IMR-90 (cell line): ENCODE data around the gene PARP1. TPM values are rescaled to one million over a fixed set of nuclear protein-coding genes. Genes with fewer than 3 reads are reported as not detected.

ENCODE experiments used
- ATAC-seq: fragments of 200-7000 bp; cut with Tn5 transposase; 2 replicates; pipeline ENCODE4 v1.9.1; 2020; ENCODE audit warnings: low read depth, mild to moderate bottlenecking, moderate library complexity
- BruUV-seq: library from RNA; stranded (reverse); fragments of 400-500 nt; replicated peaks from 2 replicates; lab custom pipeline; 2021; lab: Mats Ljungman, UMichigan
- CTCF ChIA-PET: fragments of 300-600 bp; formaldehyde crosslinking; extraction: SDS; loops from one replicate; lab custom pipeline; 2021; ENCODE audit warnings: antibody characterized with exemption; lab: Yijun Ruan, JAX
- POLR2A ChIA-PET: fragments of 300-600 bp; sonication (Branson Sonifier 250); formaldehyde crosslinking; loops from one replicate; lab custom pipeline; 2022; ENCODE audit warnings: antibody characterized with exemption; ENCODE audit not compliant: unreplicated experiment; lab: Charles Lee
- DNase-seq: peaks from one replicate; pipeline ENCODE4 v3.0.0; 2013
- H2AFZ ChIP-seq: replicated peaks from 2 replicates; pipeline ENCODE3; 2013; ENCODE audit warnings: low read length, mild to moderate bottlenecking; ENCODE audit not compliant: poor library complexity
- H2AK5ac ChIP-seq: 2 replicates; pipeline ENCODE4 v1.6.1; 2013; ENCODE audit warnings: low read depth, low read length, inconsistent platforms
- H2AK9ac ChIP-seq: replicated peaks from 2 replicates; pipeline ENCODE3; 2013; ENCODE audit warnings: mild to moderate bottlenecking, low read depth, low read length, moderate library complexity; ENCODE audit not compliant: poor library complexity
- H2BK120ac ChIP-seq: 2 replicates; pipeline ENCODE4 v1.6.1; 2013; ENCODE audit warnings: low read depth, low read length, inconsistent platforms
- H2BK15ac ChIP-seq: 3 replicates; pipeline ENCODE4 v1.6.1; 2013; ENCODE audit warnings: low read depth, low read length, inconsistent platforms
- H2BK20ac ChIP-seq: 2 replicates; pipeline ENCODE4 v1.6.1; 2013; ENCODE audit warnings: low read depth, mild to moderate bottlenecking, inconsistent platforms, low read length, moderate library complexity
- H2BK5ac ChIP-seq: 2 replicates; pipeline ENCODE4 v1.6.1; 2013; ENCODE audit warnings: mild to moderate bottlenecking, low read depth, low read length, inconsistent platforms; ENCODE audit not compliant: poor library complexity, severe bottlenecking
- H3K14ac ChIP-seq: replicated peaks from 2 replicates; pipeline ENCODE4 v1.6.1; 2013; ENCODE audit warnings: low read depth, low read length, inconsistent platforms
- H3K18ac ChIP-seq: 2 replicates; pipeline ENCODE4 v1.6.1; 2013; ENCODE audit warnings: low read depth, low read length, control low read depth
- H3K23ac ChIP-seq: 2 replicates; pipeline ENCODE4 v1.6.1; 2013; ENCODE audit warnings: low read depth, low read length, inconsistent platforms
- H3K27ac ChIP-seq: 2 replicates; pipeline ENCODE4 v1.5.1; 2013; ENCODE audit warnings: mild to moderate bottlenecking, control low read depth, low read length; ENCODE audit not compliant: insufficient read depth
- H3K27me3 ChIP-seq: 2 replicates; pipeline ENCODE4 v1.6.1; 2013; ENCODE audit warnings: low read length; ENCODE audit not compliant: control insufficient read depth, insufficient read depth
- H3K36me3 ChIP-seq: 2 replicates; pipeline ENCODE4 v1.6.1; 2013; ENCODE audit warnings: low read length, mixed read lengths; ENCODE audit not compliant: control insufficient read depth, insufficient read depth
- H3K4ac ChIP-seq: 2 replicates; pipeline ENCODE4 v1.6.1; 2013; ENCODE audit warnings: low read depth, low read length, inconsistent platforms
- H3K4me1 ChIP-seq: 2 replicates; pipeline ENCODE4 v1.6.1; 2013; ENCODE audit warnings: low read length, mixed read lengths; ENCODE audit not compliant: control insufficient read depth, insufficient read depth
- H3K4me2 ChIP-seq: 2 replicates; pipeline ENCODE4 v1.6.1; 2013; ENCODE audit warnings: low read depth, mild to moderate bottlenecking, control low read depth, low read length, moderate library complexity
- H3K4me3 ChIP-seq: 2 replicates; pipeline ENCODE4 v1.5.1; 2013; ENCODE audit warnings: low read depth, mild to moderate bottlenecking, control low read depth, low read length, moderate library complexity; ENCODE audit not compliant: insufficient read depth
- H3K56ac ChIP-seq: 2 replicates; pipeline ENCODE4 v1.6.1; 2013; ENCODE audit warnings: low read length, inconsistent platforms; ENCODE audit not compliant: insufficient read depth; ENCODE audit errors: extremely low read depth
- H3K79me1 ChIP-seq, 2 experiments: 2 replicates each; pipeline ENCODE4 v1.6.1; 2013; ENCODE audit warnings: low read length in 2 of 2, inconsistent platforms in 1 of 2, low read depth in 1 of 2
- H3K9ac ChIP-seq: 2 replicates; pipeline ENCODE4 v1.6.1; 2013; ENCODE audit warnings: low read depth, low read length, control low read depth
- H3K9me1 ChIP-seq: 2 replicates; pipeline ENCODE4 v1.6.1; 2013; ENCODE audit warnings: low read length, inconsistent platforms; ENCODE audit not compliant: insufficient read depth
- H3K9me3 ChIP-seq: 2 replicates; pipeline ENCODE4 v1.6.1; 2013; ENCODE audit warnings: low read length; ENCODE audit not compliant: control insufficient read depth, insufficient read depth
- H4K20me1 ChIP-seq: 2 replicates; pipeline ENCODE4 v1.6.1; 2013; ENCODE audit warnings: low read length, inconsistent platforms; ENCODE audit not compliant: insufficient read depth
- H4K5ac ChIP-seq: 2 replicates; pipeline ENCODE4 v1.6.1; 2013; ENCODE audit warnings: mild to moderate bottlenecking, low read depth, low read length, control low read depth
- H4K8ac ChIP-seq, 2 experiments: 2 replicates each; pipeline ENCODE4 v1.6.1; 2013; ENCODE audit warnings: low read depth in 2 of 2, low read length in 2 of 2, control low read depth in 1 of 2, inconsistent platforms in 1 of 2
- H4K91ac ChIP-seq: 2 replicates; pipeline ENCODE4 v1.6.1; 2013; ENCODE audit warnings: low read depth, low read length, inconsistent platforms; ENCODE audit not compliant: insufficient read depth
- BHLHE40 ChIP-seq: fragments of 150-350 bp; IDR thresholded peaks from 2 replicates; pipeline ENCODE4 v1.6.1; 2016; ENCODE audit warnings: mild to moderate bottlenecking, low read depth, low read length
- CEBPB ChIP-seq: IDR thresholded peaks from 2 replicates; pipeline ENCODE4 v1.6.1; 2012; ENCODE audit warnings: low read depth, low read length, improper control_type of control experiment
- FOS ChIP-seq: fragments of 150-350 bp; IDR thresholded peaks from 2 replicates; pipeline ENCODE4 v1.6.1; 2016; ENCODE audit warnings: low read depth, low read length
- MAFK ChIP-seq: IDR thresholded peaks from 2 replicates; pipeline ENCODE4 v1.6.1; 2012; ENCODE audit warnings: low read depth, low read length, improper control_type of control experiment
- MAZ ChIP-seq: IDR thresholded peaks from 2 replicates; pipeline ENCODE4 v1.6.1; 2012; ENCODE audit warnings: low read depth, mild to moderate bottlenecking, low read length, improper control_type of control experiment, moderate library complexity, borderline replicate concordance
- MXI1 ChIP-seq: IDR thresholded peaks from 2 replicates; pipeline ENCODE4 v1.6.1; 2012; ENCODE audit warnings: low read depth, mild to moderate bottlenecking, low read length, moderate library complexity, borderline replicate concordance
- NFE2L2 ChIP-seq: fragments of 150-350 bp; IDR thresholded peaks from 2 replicates; pipeline ENCODE4 v1.6.1; 2016; ENCODE audit warnings: low read depth, mild to moderate bottlenecking, low read length
- POLR2A ChIP-seq: IDR thresholded peaks from 2 replicates; pipeline ENCODE4 v1.6.1; 2012; ENCODE audit warnings: mild to moderate bottlenecking, low read depth, low read length
- RAD21 ChIP-seq: IDR thresholded peaks from 2 replicates; pipeline ENCODE4 v1.6.1; 2012; ENCODE audit warnings: low read length, improper control_type of control experiment
- RCOR1 ChIP-seq: IDR thresholded peaks from 2 replicates; pipeline ENCODE4 v1.6.1; 2012; ENCODE audit warnings: mild to moderate bottlenecking, low read length, improper control_type of control experiment; ENCODE audit not compliant: insufficient replicate concordance
- RFX5 ChIP-seq: IDR thresholded peaks from 2 replicates; pipeline ENCODE4 v1.8.0; 2012; ENCODE audit warnings: low read depth, mild to moderate bottlenecking, low read length, moderate library complexity
- SMC3 ChIP-seq: fragments of 150-350 bp; IDR thresholded peaks from 2 replicates; pipeline ENCODE4 v1.6.1; 2016; ENCODE audit warnings: low read depth, mild to moderate bottlenecking, antibody characterized with exemption, low read length, moderate library complexity
- USF2 ChIP-seq: fragments of 150-350 bp; IDR thresholded peaks from 2 replicates; pipeline ENCODE4 v1.6.1; 2017; ENCODE audit warnings: mild to moderate bottlenecking, antibody characterized with exemption, low read length, low read depth
- WGBS, 2 experiments: methylation state at CpG; one replicate each; pipeline versions ENCODE4 v1.1.5 to v1.1.7; 2013; ENCODE audit warnings: missing lambda C conversion rate in 2 of 2; ENCODE audit not compliant: insufficient read length in 1 of 2; ENCODE audit errors: extremely low coverage in 2 of 2; 5-methylcytosine and 5-hydroxymethylcytosine counted together
- dilution Hi-C: fragments of 300-500 bp; cut with HindIII; formaldehyde crosslinking; loops from one replicate; pipeline ENCODE4 v1.14.3; 2018; ENCODE audit warnings: low sequenced_read_pairs; ENCODE audit not compliant: unreplicated experiment
- in situ Hi-C: fragments of 300-500 bp; cut with MboI; formaldehyde crosslinking; loops from 3 replicates; pipeline ENCODE4 v1.14.3; 2019; ENCODE audit warnings: low sequenced_read_pairs, inconsistent platforms, mixed read lengths
- intact Hi-C: fragments of 100-400 bp; cut with micrococcal nuclease; formaldehyde crosslinking; loops from 2 replicates; pipeline ENCODE4 v1.10.0; 2022
- polyA plus RNA-seq, 3 experiments: library from polyadenylated mRNA; depleted of rRNA; stranded (reverse); fragments of >200 nt; gene quantifications; 2 replicates each; pipeline ENCODE4 v1.2.3, GENCODE V29; 2012; ENCODE audit warnings: low replicate concordance in 1 of 3
- total RNA-seq: library from RNA; depleted of rRNA; stranded (reverse); fragments of >200 nt; gene quantifications from 2 replicates; pipeline ENCODE4 v1.2.3, GENCODE V29; 2012
- TF ChIP-seq, protein P1 (sequence below): fragments of 150-350 bp; IDR thresholded peaks from 2 replicates; pipeline ENCODE4 v1.6.1; 2016; ENCODE audit warnings: low read depth, mild to moderate bottlenecking, low read length, moderate library complexity, borderline replicate concordance
- TF ChIP-seq, protein P2 (sequence below): conservative IDR thresholded peaks from 2 replicates; pipeline ENCODE4 v1.5.1; 2012; ENCODE audit warnings: mild to moderate bottlenecking, low read depth, low read length, improper control_type of control experiment

The PARP1 gene
- total and polyA plus RNA-seq, 2 of the 4 experiments (the other 2 are of a cell fraction) = 86.5 to 105 TPM

DNA sequence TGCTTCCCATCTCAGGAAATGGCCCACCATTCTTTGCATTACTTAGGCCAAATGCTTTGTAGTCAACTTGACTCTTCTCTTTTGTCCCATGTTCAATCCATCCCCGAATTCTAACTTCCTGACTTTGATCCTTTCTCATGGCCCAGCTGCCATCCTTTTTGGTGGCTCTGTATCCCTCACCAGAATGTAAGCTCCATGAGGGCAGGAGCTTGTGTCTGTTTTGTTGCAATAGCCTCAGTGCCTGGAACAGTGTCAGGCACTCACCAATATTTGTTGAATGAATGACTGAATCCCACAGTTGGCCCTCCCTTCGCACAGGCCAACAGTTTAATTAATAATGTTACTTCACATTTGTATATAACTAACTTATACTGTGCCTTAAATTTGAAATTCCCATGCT lies 3.1 kb upstream of the PARP1 start:
- in situ Hi-C loops (no loop called here), dilution Hi-C loops (no loop called here), intact Hi-C loops (no loop called here)
- no peak overlapping the region for H3K27ac ChIP-seq
- H3K27me3 ChIP-seq = peaks cover 15% of the 10 kb centered on the region
- no peak overlapping the region for H2BK5ac ChIP-seq
- ChIA-PET POLR2A (no interaction called here), CTCF (no interaction called here)
- no peak overlapping the region for H3K18ac ChIP-seq
- peaks cover 5% of the 10 kb centered on the region; the same call in 1 of the 2 replicates for H3K4me1 ChIP-seq
- no peak overlapping the region for H3K14ac ChIP-seq
- no peak overlapping the region for H2BK20ac ChIP-seq
- peaks cover 8 to 9% of the 10 kb centered on the region in 2 experiments for H3K79me1 ChIP-seq
- no peak overlapping the region for H3K4me3 ChIP-seq
- no peak overlapping the region for H4K8ac ChIP-seq
- H3K36me3 ChIP-seq = no peaks in the 10 kb centered on the region
- no peak overlapping the region for H3K56ac ChIP-seq
- BruUV-seq = no TSS peak
- H4K91ac ChIP-seq = no peak overlapping the region
- TF ChIP-seq USF2 = no peak
- TF ChIP-seq RFX5 = no peak
- no peak for TF ChIP-seq SMC3
- TF ChIP-seq RCOR1 = no peak
- TF ChIP-seq, protein P1, sequence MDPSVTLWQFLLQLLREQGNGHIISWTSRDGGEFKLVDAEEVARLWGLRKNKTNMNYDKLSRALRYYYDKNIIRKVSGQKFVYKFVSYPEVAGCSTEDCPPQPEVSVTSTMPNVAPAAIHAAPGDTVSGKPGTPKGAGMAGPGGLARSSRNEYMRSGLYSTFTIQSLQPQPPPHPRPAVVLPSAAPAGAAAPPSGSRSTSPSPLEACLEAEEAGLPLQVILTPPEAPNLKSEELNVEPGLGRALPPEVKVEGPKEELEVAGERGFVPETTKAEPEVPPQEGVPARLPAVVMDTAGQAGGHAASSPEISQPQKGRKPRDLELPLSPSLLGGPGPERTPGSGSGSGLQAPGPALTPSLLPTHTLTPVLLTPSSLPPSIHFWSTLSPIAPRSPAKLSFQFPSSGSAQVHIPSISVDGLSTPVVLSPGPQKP = no peak
- no peak for TF ChIP-seq MXI1
- TF ChIP-seq MAZ = no peak
- TF ChIP-seq CEBPB = no peak
- TF ChIP-seq RAD21 = no peak
- TF ChIP-seq MAFK = no peak
- TF ChIP-seq POLR2A = no peak
- no peak for TF ChIP-seq NFE2L2
- TF ChIP-seq, protein P2, sequence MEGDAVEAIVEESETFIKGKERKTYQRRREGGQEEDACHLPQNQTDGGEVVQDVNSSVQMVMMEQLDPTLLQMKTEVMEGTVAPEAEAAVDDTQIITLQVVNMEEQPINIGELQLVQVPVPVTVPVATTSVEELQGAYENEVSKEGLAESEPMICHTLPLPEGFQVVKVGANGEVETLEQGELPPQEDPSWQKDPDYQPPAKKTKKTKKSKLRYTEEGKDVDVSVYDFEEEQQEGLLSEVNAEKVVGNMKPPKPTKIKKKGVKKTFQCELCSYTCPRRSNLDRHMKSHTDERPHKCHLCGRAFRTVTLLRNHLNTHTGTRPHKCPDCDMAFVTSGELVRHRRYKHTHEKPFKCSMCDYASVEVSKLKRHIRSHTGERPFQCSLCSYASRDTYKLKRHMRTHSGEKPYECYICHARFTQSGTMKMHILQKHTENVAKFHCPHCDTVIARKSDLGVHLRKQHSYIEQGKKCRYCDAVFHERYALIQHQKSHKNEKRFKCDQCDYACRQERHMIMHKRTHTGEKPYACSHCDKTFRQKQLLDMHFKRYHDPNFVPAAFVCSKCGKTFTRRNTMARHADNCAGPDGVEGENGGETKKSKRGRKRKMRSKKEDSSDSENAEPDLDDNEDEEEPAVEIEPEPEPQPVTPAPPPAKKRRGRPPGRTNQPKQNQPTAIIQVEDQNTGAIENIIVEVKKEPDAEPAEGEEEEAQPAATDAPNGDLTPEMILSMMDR = no peak
- TF ChIP-seq BHLHE40 = no peak
- TF ChIP-seq FOS = no peak
- ATAC-seq (no peak), DNase-seq (no peak)
- H2AFZ ChIP-seq = no peak overlapping the region
- no peak overlapping the region for H3K23ac ChIP-seq
- H2AK5ac ChIP-seq = no peak overlapping the region
- no peak overlapping the region for H2BK15ac ChIP-seq
- no peak overlapping the region for H2AK9ac ChIP-seq
- no CpG with 5 or more reads among the region's 2 CpGs for WGBS, 2 experiments
- no peak overlapping the region for H3K4ac ChIP-seq
- H4K5ac ChIP-seq = no peak overlapping the region
- H3K9me1 ChIP-seq = peaks cover 6% of the 10 kb centered on the region; the same call in 1 of the 2 replicates
- H4K20me1 ChIP-seq = 0 out of 2 replicates have a peak, but pooled peaks cover 6% of the 10 kb centered on the region
- H3K9ac ChIP-seq = no peak overlapping the region
- H3K9me3 ChIP-seq = no peaks in the 10 kb centered on the region
- H3K4me2 ChIP-seq = no peak overlapping the region
- H2BK120ac ChIP-seq = no peak overlapping the region
